K562 (cell line): ENCODE results near the gene PPT2. TPM values are rescaled to one million over a fixed set of nuclear protein-coding genes. Genes with fewer than 3 reads are reported as not detected.

Experiments
- ATF2 ChIP-seq: sonication (generic); formaldehyde crosslinking; IDR thresholded peaks from 2 replicates; pipeline ENCODE4 v1.8.1; 2022; ENCODE audit warnings: missing genetic modification reagents
- ATF7 ChIP-seq: fragments of 450-650 bp; IDR thresholded peaks from 2 replicates; pipeline ENCODE4 v1.7.1; 2014; ENCODE audit warnings: mild to moderate bottlenecking, moderate library complexity
- HMGN3 ChIP-seq: IDR thresholded peaks from 2 replicates; pipeline ENCODE4 v1.6.1; 2011; ENCODE audit warnings: borderline replicate concordance, low read depth, mild to moderate bottlenecking, mixed read lengths, low read length; ENCODE audit not compliant: insufficient read length; ENCODE audit errors: extremely low read depth
- MTA1 ChIP-seq: fragments of 450-650 bp; IDR thresholded peaks from 2 replicates; pipeline ENCODE4 v1.6.1; 2017; ENCODE audit warnings: borderline replicate concordance
- MTF1 ChIP-seq: fragments of 250-450 bp; sonication (Bioruptor Pico); IDR thresholded peaks from 2 replicates; pipeline ENCODE4 v1.9.0; 2021; ENCODE audit warnings: moderate library complexity, mild to moderate bottlenecking, inconsistent platforms, borderline replicate concordance
- MYNN ChIP-seq, 2 experiments: sonication (generic); formaldehyde crosslinking in 1 of 2; IDR thresholded peaks; 2 replicates each; pipeline versions ENCODE4 v1.5.0 to v1.6.1; 2016 to 2020; ENCODE audit warnings: antibody characterized with exemption in 1 of 2, missing genetic modification reagents in 1 of 2
- NUFIP1 ChIP-seq: fragments of 450-650 bp; IDR thresholded peaks from 2 replicates; pipeline ENCODE4 v1.6.1; 2018; ENCODE audit not compliant: partially characterized antibody
- RAD51 ChIP-seq: fragments of 450-650 bp; IDR thresholded peaks from 2 replicates; pipeline ENCODE4 v1.7.1; 2016; ENCODE audit warnings: low read depth, mild to moderate bottlenecking, borderline replicate concordance
- RBM39 ChIP-seq: fragments of 200-400 bp; formaldehyde crosslinking; optimal IDR thresholded peaks from 2 replicates; pipeline ENCODE3; 2018; ENCODE audit warnings: low read depth, low read length
- ZC3H8 ChIP-seq: fragments of 450-650 bp; IDR thresholded peaks from 2 replicates; pipeline ENCODE4 v1.6.1; 2017
- ZNF407 ChIP-seq: fragments of 450-650 bp; IDR thresholded peaks from 2 replicates; pipeline ENCODE4 v1.6.1; 2016; ENCODE audit warnings: low read depth
- ZNF717 ChIP-seq: fragments of 250-450 bp; sonication (Bioruptor Pico); IDR thresholded peaks from 2 replicates; pipeline ENCODE4 v1.5.0; 2021
- polyA plus RNA-seq, 8 experiments: library from polyadenylated mRNA; depleted of rRNA in 4 of 8; stranded (reverse) in 5 of 8; unstranded in 3 of 8; fragments of >200 nt; fragmentation: Nextera tagmentation in 2 of 8; fragmentation: Illumina TruSeq in 1 of 8; extraction: Ambion mirVana in 2 of 8; extraction: Trizol in 1 of 8; gene quantifications; 2 replicates each; pipeline versions ENCODE4 v1.2.1 to v1.2.3, GENCODE V29; 2011 to 2014; ENCODE audit warnings: inconsistent platforms in 1 of 8, missing spikeins in 1 of 8
- total RNA-seq, 7 experiments: library from RNA; depleted of rRNA in 6 of 7; stranded (reverse); fragments of >200 nt in 6 of 7; fragmentation: Illumina TruSeq in 2 of 7; extraction: Trizol in 2 of 7; gene quantifications; 2 replicates each; pipeline versions ENCODE4 v1.2.1 to v1.2.3, GENCODE V29; 2011 to 2021; ENCODE audit warnings: low replicate concordance in 1 of 7
- TF ChIP-seq, protein P1 (sequence below): fragments of 250-450 bp; sonication (Bioruptor Pico); IDR thresholded peaks from 2 replicates; pipeline ENCODE4 v1.9.0; 2021; ENCODE audit warnings: mild to moderate bottlenecking
- TF ChIP-seq, protein P2 (sequence below): fragments of 450-650 bp; IDR thresholded peaks from 2 replicates; pipeline ENCODE4 v1.6.1; 2017; ENCODE audit warnings: antibody characterized with exemption

Gene PPT2
- total and polyA plus RNA-seq, 9 of the 15 experiments (the other 6 are each of a cell fraction or from before 2014, with no cell fraction given) = 27.4 to 98.8 (median 69.9) TPM

- TF ChIP-seq, protein P1, sequence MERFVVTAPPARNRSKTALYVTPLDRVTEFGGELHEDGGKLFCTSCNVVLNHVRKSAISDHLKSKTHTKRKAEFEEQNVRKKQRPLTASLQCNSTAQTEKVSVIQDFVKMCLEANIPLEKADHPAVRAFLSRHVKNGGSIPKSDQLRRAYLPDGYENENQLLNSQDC (CRISPR knock-in tag) = no peak
- TF ChIP-seq ZC3H8 (peak; percentile 89; the same call in 1 of the 2 replicates), ZNF407 (0 out of 2 replicates have a peak, but pooled peaks have one; percentile 53), RAD51 (peak; percentile 45), RBM39 (no peak), ZNF717 (CRISPR knock-in tag) (0 out of 2 replicates have a peak, but pooled peaks have one; percentile 41), MTF1 (CRISPR knock-in tag) (0 out of 2 replicates have a peak, but pooled peaks have one; percentile 40), MTA1 (peak; percentile 57; the same call in 1 of the 2 replicates), MYNN (IDR thresholded peaks at IDR 0.05) (no peak), MYNN (CRISPR knock-in tag; IDR thresholded peaks at IDR 0.05) (no peak), HMGN3 (no peak), NUFIP1 (no peak), ATF7 (no peak), ATF2 (CRISPR knock-in tag) (no peak)
- TF ChIP-seq, protein P2, sequence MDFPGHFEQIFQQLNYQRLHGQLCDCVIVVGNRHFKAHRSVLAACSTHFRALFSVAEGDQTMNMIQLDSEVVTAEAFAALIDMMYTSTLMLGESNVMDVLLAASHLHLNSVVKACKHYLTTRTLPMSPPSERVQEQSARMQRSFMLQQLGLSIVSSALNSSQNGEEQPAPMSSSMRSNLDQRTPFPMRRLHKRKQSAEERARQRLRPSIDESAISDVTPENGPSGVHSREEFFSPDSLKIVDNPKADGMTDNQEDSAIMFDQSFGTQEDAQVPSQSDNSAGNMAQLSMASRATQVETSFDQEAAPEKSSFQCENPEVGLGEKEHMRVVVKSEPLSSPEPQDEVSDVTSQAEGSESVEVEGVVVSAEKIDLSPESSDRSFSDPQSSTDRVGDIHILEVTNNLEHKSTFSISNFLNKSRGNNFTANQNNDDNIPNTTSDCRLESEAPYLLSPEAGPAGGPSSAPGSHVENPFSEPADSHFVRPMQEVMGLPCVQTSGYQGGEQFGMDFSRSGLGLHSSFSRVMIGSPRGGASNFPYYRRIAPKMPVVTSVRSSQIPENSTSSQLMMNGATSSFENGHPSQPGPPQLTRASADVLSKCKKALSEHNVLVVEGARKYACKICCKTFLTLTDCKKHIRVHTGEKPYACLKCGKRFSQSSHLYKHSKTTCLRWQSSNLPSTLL = 0 out of 2 replicates have a peak, but pooled peaks have one; percentile 65
Measured at GRCh38 chr6:32176476-32177182, 22.7 kb downstream of the PPT2 start (continued).
